Hepatocyte (in vitro differentiated cells): ENCODE measurements around the gene FLRT1.

ENCODE experiments used
- CTCF ChIP-seq: fragments of 200-600 bp; sonication (generic); IDR thresholded peaks from 2 replicates; pipeline ENCODE4 v1.5.1; 2016; ENCODE audit warnings: antibody characterized with exemption, mild to moderate bottlenecking; ENCODE audit not compliant: poor library complexity
- EZH2 ChIP-seq: fragments of 200-600 bp; sonication (generic); IDR thresholded peaks from 2 replicates; pipeline ENCODE4 v1.6.1; 2016; ENCODE audit warnings: antibody characterized with exemption, mild to moderate bottlenecking, borderline replicate concordance
- EZH2phosphoT487 ChIP-seq: fragments of 200-600 bp; sonication (generic); IDR thresholded peaks from one replicate; pipeline ENCODE4 v1.6.1; 2018; ENCODE audit warnings: antibody characterized with exemption, mild to moderate bottlenecking, low read depth, moderate library complexity; ENCODE audit not compliant: unreplicated experiment, severe bottlenecking

- TF ChIP-seq CTCF = no peak
- TF ChIP-seq EZH2 = no peak
- TF ChIP-seq EZH2phosphoT487 = no peak
Observed at GRCh38 chr11:63986932-63987513, 48.7 kb upstream of the FLRT1 start.
